Endothelial cell of umbilical vein (primary cell): ENCODE measurements around the gene SH3TC1. TPM values are rescaled to one million over a fixed set of nuclear protein-coding genes. Genes with fewer than 3 reads are reported as not detected.

Experiments used
- BruUV-seq: library from RNA; stranded (reverse); fragments of 400-500 nt; replicated peaks from 2 replicates; lab custom pipeline; 2021; lab: Mats Ljungman, UMichigan
- CTCF ChIA-PET: fragments of 300-600, 350-600 bp; sonication (Branson Sonifier 250); formaldehyde crosslinking; loops from one replicate; lab custom pipeline; 2021; ENCODE audit warnings: antibody characterized with exemption, inconsistent platforms; lab: Charles Lee
- POLR2A ChIA-PET: fragments of 300-600, 350-600 bp; sonication (Branson Sonifier 250); formaldehyde crosslinking; loops from one replicate; lab custom pipeline; 2021; ENCODE audit warnings: antibody characterized with exemption, inconsistent platforms; lab: Charles Lee
- DNase-seq: peaks from one replicate; pipeline ENCODE4 v3.0.0-alpha.2; 2011; ENCODE audit warnings: low read depth, low spot score
- FAIRE-seq: peaks from 2 replicates; lab custom pipeline; 2011; peaks lifted over from hg19 to GRCh38; lab: Jason Lieb, UNC
- H2AFZ ChIP-seq: 2 replicates; pipeline ENCODE4 v1.6.0; 2012; ENCODE audit warnings: low read depth, low read length, control low read depth, inconsistent platforms
- H3K27ac ChIP-seq: 2 replicates; pipeline ENCODE4 v1.5.1; 2011; ENCODE audit warnings: low read depth, mild to moderate bottlenecking, control low read depth, low read length, moderate library complexity; ENCODE audit not compliant: insufficient read depth
- H3K27me3 ChIP-seq, 2 experiments: 2 replicates each; pipeline versions ENCODE4 v1.6.0 to v1.6.1; 2011; ENCODE audit warnings: low read length in 2 of 2, mixed read lengths in 1 of 2; ENCODE audit not compliant: control insufficient read depth in 2 of 2, insufficient read depth in 2 of 2
- H3K36me3 ChIP-seq, 2 experiments: 2 replicates in 1 of 2; 3 replicates in 1 of 2; pipeline ENCODE4 v1.5.1; 2011; ENCODE audit warnings: low read length in 2 of 2, mild to moderate bottlenecking in 1 of 2, moderate library complexity in 1 of 2; ENCODE audit not compliant: control insufficient read depth in 2 of 2, insufficient read depth in 2 of 2; ENCODE audit errors: extremely low read depth in 1 of 2
- H3K4me1 ChIP-seq: 3 replicates; pipeline ENCODE4 v1.5.1; 2011; ENCODE audit warnings: mild to moderate bottlenecking, low read length; ENCODE audit not compliant: control insufficient read depth, insufficient read depth; ENCODE audit errors: extremely low read depth
- H3K4me2 ChIP-seq: 2 replicates; pipeline ENCODE4 v1.6.1; 2011; ENCODE audit warnings: low read length, control low read depth, mixed read lengths; ENCODE audit not compliant: insufficient read depth
- H3K4me3 ChIP-seq, 3 experiments: fragments of 200-600 bp in 1 of 3; sonication (generic), shearing (Covaris generic) in 1 of 3; replicated peaks in 1 of 3; 2 replicates each; pipeline ENCODE4 v1.5.1; 2011 to 2016; ENCODE audit warnings: control low read depth in 3 of 3, low read length in 3 of 3, mild to moderate bottlenecking in 2 of 3, inconsistent platforms in 1 of 3, low read depth in 1 of 3, moderate library complexity in 1 of 3; ENCODE audit not compliant: insufficient read depth in 1 of 3
- H3K79me2 ChIP-seq: 2 replicates; pipeline ENCODE4 v1.6.0; 2012; ENCODE audit warnings: low read length, inconsistent platforms; ENCODE audit not compliant: control insufficient read depth, insufficient read depth
- H3K9ac ChIP-seq: replicated peaks from 2 replicates; pipeline ENCODE3; 2011; ENCODE audit warnings: low read length, control low read depth; ENCODE audit not compliant: insufficient read depth; ENCODE audit errors: extremely low read depth
- H3K9me1 ChIP-seq: replicated peaks from 3 replicates; pipeline ENCODE4 v1.6.0; 2011; ENCODE audit warnings: mild to moderate bottlenecking, low read length; ENCODE audit not compliant: control insufficient read depth, insufficient read depth; ENCODE audit errors: extremely low read depth
- H3K9me3 ChIP-seq: replicated peaks from 2 replicates; pipeline ENCODE4 v1.5.1; 2012; ENCODE audit warnings: low read length, inconsistent platforms; ENCODE audit not compliant: control insufficient read depth, insufficient read depth
- H4K20me1 ChIP-seq: replicated peaks from 2 replicates; pipeline ENCODE3; 2011; ENCODE audit warnings: mild to moderate bottlenecking, low read length; ENCODE audit not compliant: control insufficient read depth, insufficient read depth; ENCODE audit errors: extremely low read depth
- EZH2 ChIP-seq: IDR thresholded peaks from 2 replicates; pipeline ENCODE4 v1.6.1; 2012; ENCODE audit warnings: borderline replicate concordance, low read depth, mild to moderate bottlenecking, moderate library complexity, low read length, inconsistent platforms; ENCODE audit not compliant: severe bottlenecking
- FOS ChIP-seq: IDR thresholded peaks from 2 replicates; pipeline ENCODE4 v1.6.1; 2011; ENCODE audit warnings: mild to moderate bottlenecking, low read length, moderate library complexity, borderline replicate concordance; ENCODE audit not compliant: insufficient read depth
- GATA2 ChIP-seq: IDR thresholded peaks from 2 replicates; pipeline ENCODE4 v1.7.0; 2011; ENCODE audit warnings: low read depth, mild to moderate bottlenecking, moderate library complexity, mixed read lengths, low read length; ENCODE audit not compliant: insufficient read length, insufficient read depth
- JUN ChIP-seq: IDR thresholded peaks from 2 replicates; pipeline ENCODE4 v1.6.1; 2011; ENCODE audit warnings: borderline replicate concordance, low read depth; ENCODE audit not compliant: insufficient read length, insufficient read depth
- MYC ChIP-seq: IDR thresholded peaks from one replicate; pipeline ENCODE4 v1.6.1; 2011; ENCODE audit warnings: mild to moderate bottlenecking, low read depth, low read length
- POLR2A ChIP-seq: IDR thresholded peaks from 2 replicates; pipeline ENCODE4 v1.6.1; 2012; ENCODE audit warnings: low read depth, mild to moderate bottlenecking, control low read depth, low read length
- POLR2AphosphoS5 ChIP-seq: IDR thresholded peaks from 2 replicates; pipeline ENCODE4 v1.6.1; 2012; ENCODE audit warnings: low read depth, mild to moderate bottlenecking, control low read depth, low read length, moderate library complexity; ENCODE audit not compliant: insufficient read depth
- dilution Hi-C: fragments of 300-500 bp; cut with MboI; formaldehyde crosslinking; loops from one replicate; pipeline ENCODE4 v1.15.0; 2019; ENCODE audit warnings: low sequenced_read_pairs; ENCODE audit not compliant: extremely low pct_ligation_motif_present
- intact Hi-C: fragments of 100-400 bp; cut with micrococcal nuclease; formaldehyde crosslinking; loops from one replicate; pipeline ENCODE4 v1.10.0; 2022
- polyA plus RNA-seq, 4 experiments: library from polyadenylated mRNA; depleted of rRNA in 3 of 4; stranded (reverse) in 3 of 4; unstranded in 1 of 4; fragments of >200 nt; gene quantifications; 2 replicates each; pipeline versions ENCODE4 v1.2.1 to v1.2.3, GENCODE V29; 2011 to 2012; ENCODE audit warnings: missing spikeins in 1 of 4
- total RNA-seq: library from RNA; stranded (reverse); gene quantifications from 2 replicates; pipeline ENCODE4 v1.2.3, GENCODE V29; 2021
- TF ChIP-seq, protein P1 (sequence below), 2 donors: IDR thresholded peaks; 1 replicate in 1 of 2; 2 replicates in 1 of 2; pipeline ENCODE4 v1.5.1; 2011; ENCODE audit warnings: low read length in 2 of 2, mild to moderate bottlenecking in 2 of 2, moderate library complexity in 2 of 2, control low read depth in 1 of 2, inconsistent platforms in 1 of 2, low read depth in 1 of 2; ENCODE audit not compliant: insufficient read depth in 1 of 2; ENCODE audit errors: extremely low read depth in 1 of 2
- TF ChIP-seq, protein P2 (sequence below): IDR thresholded peaks from 2 replicates; pipeline ENCODE4 v1.6.1; 2011; ENCODE audit not compliant: insufficient read depth, insufficient read length

Gene SH3TC1
- total and polyA plus RNA-seq, 2 donors (not counting 3 experiments of a cell fraction or from before 2014, with no cell fraction given), result 96.5 to 192 TPM

- no peaks in the 10 kb centered on the region for H3K79me2 ChIP-seq
- no peak for TF ChIP-seq EZH2
- TF ChIP-seq, protein P1, sequence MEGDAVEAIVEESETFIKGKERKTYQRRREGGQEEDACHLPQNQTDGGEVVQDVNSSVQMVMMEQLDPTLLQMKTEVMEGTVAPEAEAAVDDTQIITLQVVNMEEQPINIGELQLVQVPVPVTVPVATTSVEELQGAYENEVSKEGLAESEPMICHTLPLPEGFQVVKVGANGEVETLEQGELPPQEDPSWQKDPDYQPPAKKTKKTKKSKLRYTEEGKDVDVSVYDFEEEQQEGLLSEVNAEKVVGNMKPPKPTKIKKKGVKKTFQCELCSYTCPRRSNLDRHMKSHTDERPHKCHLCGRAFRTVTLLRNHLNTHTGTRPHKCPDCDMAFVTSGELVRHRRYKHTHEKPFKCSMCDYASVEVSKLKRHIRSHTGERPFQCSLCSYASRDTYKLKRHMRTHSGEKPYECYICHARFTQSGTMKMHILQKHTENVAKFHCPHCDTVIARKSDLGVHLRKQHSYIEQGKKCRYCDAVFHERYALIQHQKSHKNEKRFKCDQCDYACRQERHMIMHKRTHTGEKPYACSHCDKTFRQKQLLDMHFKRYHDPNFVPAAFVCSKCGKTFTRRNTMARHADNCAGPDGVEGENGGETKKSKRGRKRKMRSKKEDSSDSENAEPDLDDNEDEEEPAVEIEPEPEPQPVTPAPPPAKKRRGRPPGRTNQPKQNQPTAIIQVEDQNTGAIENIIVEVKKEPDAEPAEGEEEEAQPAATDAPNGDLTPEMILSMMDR (IDR thresholded peaks at IDR 0.05; ENCODE audit: extremely low read depth in 1 of 2, insufficient read depth in 1 of 2, low read depth in 1 of 2, low read length in 2 of 2), result no peak
- TF ChIP-seq JUN, result no peak
- TF ChIP-seq MYC, result no peak
- TF ChIP-seq POLR2AphosphoS5, result no peak
- TF ChIP-seq, protein P2, sequence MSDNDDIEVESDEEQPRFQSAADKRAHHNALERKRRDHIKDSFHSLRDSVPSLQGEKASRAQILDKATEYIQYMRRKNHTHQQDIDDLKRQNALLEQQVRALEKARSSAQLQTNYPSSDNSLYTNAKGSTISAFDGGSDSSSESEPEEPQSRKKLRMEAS, result no peak
- TF ChIP-seq POLR2A, result no peak
- TF ChIP-seq FOS, result no peak
- TF ChIP-seq GATA2, result no peak
- H3K27ac ChIP-seq, result no peak overlapping the region
- intact Hi-C loops (no loop called here), dilution Hi-C loops (no loop called here)
- peaks cover 2 to 8% of the 10 kb centered on the region in 2 experiments for H3K36me3 ChIP-seq
- FAIRE-seq (no peak), DNase-seq (no peak)
- ChIA-PET CTCF (interaction anchor here (1.0 kb wide), 1 partner anchor 156 kb away, joined by 7 read pairs; no protein-coding TSS in a partner anchor), POLR2A (no interaction called here)
- no peak overlapping the region for H3K4me3 ChIP-seq
- H3K9me1 ChIP-seq, result no peaks in the 10 kb centered on the region
- no peak overlapping the region for H2AFZ ChIP-seq
- H3K9me3 ChIP-seq, result no peaks in the 10 kb centered on the region
- no peaks in the 10 kb centered on the region for H3K4me1 ChIP-seq
- no peaks in the 10 kb centered on the region for H3K27me3 ChIP-seq
- no peak overlapping the region for H3K9ac ChIP-seq
- no TSS peak for BruUV-seq
- no peak overlapping the region for H3K4me2 ChIP-seq
- no peaks in the 10 kb centered on the region for H4K20me1 ChIP-seq
Observed at GRCh38 chr4:8247047-8247930, 48.2 kb downstream of the SH3TC1 start.
